Ramos (cell line): ENCODE data around the gene UGT1A6.

Experiments
- in situ Hi-C: fragments of 300-500 bp; cut with MboI; formaldehyde crosslinking; loops from one replicate; pipeline ENCODE4 v1.14.3; 2022; ENCODE audit warnings: low sequenced_read_pairs; ENCODE audit not compliant: unreplicated experiment

The UGT1A6 gene

GRCh38 chr2:233761040-233761769, 68.5 kb downstream of the UGT1A6 start:
- in situ Hi-C loops = no loop called here

GRCh38 chr2:233764264-233764663, 71.6 kb downstream of the UGT1A6 start:
- in situ Hi-C loops = no loop called here

GRCh38 chr2:233764761-233765160, 72.1 kb downstream of the UGT1A6 start:
- in situ Hi-C loops = no loop called here

GRCh38 chr2:233766416-233766815, 73.7 kb downstream of the UGT1A6 start:
- in situ Hi-C loops = no loop called here

GRCh38 chr2:233768076-233768475, 75.4 kb downstream of the UGT1A6 start:
- in situ Hi-C loops = no loop called here

GRCh38 chr2:233769260-233769659, 76.6 kb downstream of the UGT1A6 start:
- in situ Hi-C loops = no loop called here

- in situ Hi-C loops = no loop called here
These were observed 79.5 kb downstream of the UGT1A6 start for GRCh38 chr2:233772153-233772552.

GRCh38 chr2:233772583-233772982, 79.9 kb downstream of the UGT1A6 start:
- in situ Hi-C loops = no loop called here

- in situ Hi-C loops = no loop called here
These were observed 81.2 kb downstream of the UGT1A6 start for GRCh38 chr2:233773854-233774253.

- in situ Hi-C loops = no loop called here
These were observed 82.7 kb downstream of the UGT1A6 start for GRCh38 chr2:233775414-233775813.

- in situ Hi-C loops = no loop called here
These were observed 85.3 kb downstream of the UGT1A6 start, which contains the start of gene MROH2A for GRCh38 chr2:233778030-233778429. Gene MROH2A (plus strand): TSS chr2:233778330. CDS start chr2:233779359, 1,029 bp downstream.

- in situ Hi-C loops = no loop called here
These were observed 87.0 kb downstream of the UGT1A6 start for GRCh38 chr2:233779722-233780121.

GRCh38 chr2:233780771-233781170, 88.1 kb downstream of the UGT1A6 start:
- in situ Hi-C loops = no loop called here

GRCh38 chr2:233789554-233789953, 96.9 kb downstream of the UGT1A6 start:
- in situ Hi-C loops = no loop called here

GRCh38 chr2:233791151-233791882, 98.6 kb downstream of the UGT1A6 start:
- in situ Hi-C loops = no loop called here

GRCh38 chr2:233791883-233792329, 99.2 kb downstream of the UGT1A6 start:
- in situ Hi-C loops = no loop called here

GRCh38 chr2:233792720-233793119, 100.0 kb downstream of the UGT1A6 start:
- in situ Hi-C loops = no loop called here

- in situ Hi-C loops = no loop called here
These were observed 100.9 kb downstream of the UGT1A6 start for GRCh38 chr2:233793465-233794127.

GRCh38 chr2:233794128-233794658, 101.5 kb downstream of the UGT1A6 start:
- in situ Hi-C loops = no loop called here

GRCh38 chr2:233795735-233796171, 103.1 kb downstream of the UGT1A6 start:
- in situ Hi-C loops = no loop called here

GRCh38 chr2:233796254-233796653, 103.6 kb downstream of the UGT1A6 start:
- in situ Hi-C loops = no loop called here
